Osteoblast (primary cell): ENCODE results near the gene KMT2E. TPM values are rescaled to one million over a fixed set of nuclear protein-coding genes. Genes with fewer than 3 reads are reported as not detected.

ENCODE experiments used
- DNase-seq: peaks from one replicate; pipeline ENCODE4 v3.0.0; 2011; ENCODE audit warnings: low spot score, mixed read lengths; ENCODE audit not compliant: insufficient read length; ENCODE audit errors: missing footprints
- H2AFZ ChIP-seq: 2 replicates; pipeline ENCODE4 v1.6.0; 2011; ENCODE audit warnings: mild to moderate bottlenecking, low read length
- H3K27ac ChIP-seq: 2 replicates; pipeline ENCODE4 v1.5.1; 2011; ENCODE audit warnings: mild to moderate bottlenecking, low read depth, low read length, moderate library complexity
- H3K27me3 ChIP-seq: 2 replicates; pipeline ENCODE4 v1.6.0; 2012; ENCODE audit warnings: mild to moderate bottlenecking, control low read depth, inconsistent platforms, low read length, moderate library complexity; ENCODE audit not compliant: insufficient read depth
- H3K36me3 ChIP-seq: 2 replicates; pipeline ENCODE4 v1.5.1; 2011; ENCODE audit warnings: mild to moderate bottlenecking, low read length, control low read depth, moderate library complexity; ENCODE audit not compliant: insufficient read depth
- H3K4me1 ChIP-seq: 2 replicates; pipeline ENCODE4 v1.5.1; 2011; ENCODE audit warnings: mild to moderate bottlenecking, low read length, control low read depth, moderate library complexity; ENCODE audit not compliant: insufficient read depth
- H3K4me2 ChIP-seq: 2 replicates; pipeline ENCODE4 v1.6.0; 2011; ENCODE audit warnings: mild to moderate bottlenecking, low read length; ENCODE audit not compliant: insufficient read depth
- H3K4me3 ChIP-seq: fragments of 200-600 bp; sonication (generic); 3 replicates; pipeline ENCODE4 v1.5.1; 2012; ENCODE audit warnings: mild to moderate bottlenecking, low read length, inconsistent platforms; ENCODE audit not compliant: insufficient read depth
- H3K79me2 ChIP-seq: 2 replicates; pipeline ENCODE4 v1.6.0; 2012; ENCODE audit warnings: mild to moderate bottlenecking, low read length, control low read depth, inconsistent platforms; ENCODE audit not compliant: insufficient read depth
- H3K9me3 ChIP-seq: 2 replicates; pipeline ENCODE4 v1.5.1; 2011; ENCODE audit warnings: low read depth, low read length, control low read depth
- H4K20me1 ChIP-seq: 2 replicates; pipeline ENCODE4 v1.6.0; 2012; ENCODE audit warnings: mild to moderate bottlenecking, low read length, control low read depth; ENCODE audit not compliant: insufficient read depth
- total RNA-seq: library from RNA; depleted of rRNA; stranded (reverse); fragments of >200 nt; gene quantifications from 2 replicates; pipeline ENCODE4 v1.2.3, GENCODE V29; 2012
- TF ChIP-seq, protein P1 (sequence below): IDR thresholded peaks from 2 replicates; pipeline ENCODE4 v1.5.1; 2011; ENCODE audit warnings: mild to moderate bottlenecking, low read depth, low read length, moderate library complexity; ENCODE audit errors: extremely low read depth

Gene KMT2E
- total RNA-seq, 1 donor, result 124 TPM

DNA sequence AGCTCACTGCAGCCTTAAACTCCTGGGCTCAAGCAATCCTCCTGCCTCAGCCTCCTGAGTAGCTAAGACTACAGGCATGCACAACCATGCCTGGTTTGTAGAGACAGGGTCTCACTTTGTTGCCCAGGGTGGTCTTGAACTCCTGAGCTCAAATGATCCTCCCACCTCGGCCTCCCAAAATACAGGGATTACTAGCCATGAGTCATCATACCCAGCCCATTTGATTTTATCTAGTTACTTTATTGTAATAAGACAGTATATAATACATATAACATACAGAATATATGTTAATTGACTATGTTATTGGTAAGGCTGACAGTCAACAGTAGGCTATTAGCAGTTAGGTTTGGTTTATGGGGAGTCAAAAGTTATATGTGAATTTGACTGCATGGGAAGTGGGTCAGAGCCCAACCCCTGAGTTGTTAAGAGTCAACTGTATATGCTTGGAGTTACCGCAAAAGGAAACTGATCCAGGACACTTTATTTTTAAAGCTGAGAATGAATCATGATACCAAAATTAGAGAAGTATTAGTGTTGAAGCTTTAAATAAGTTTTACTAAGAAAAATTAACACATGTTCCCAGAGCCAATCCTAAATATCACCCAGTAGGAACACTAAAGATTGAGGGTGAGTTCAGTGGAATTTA is 20.7 kb upstream of the KMT2E start:
- no peak overlapping the region for H2AFZ ChIP-seq
- H3K4me1 ChIP-seq, result peaks cover 13% of the 10 kb centered on the region
- DNase-seq, result no peak
- H3K4me2 ChIP-seq, result no peak overlapping the region
- peaks cover 57% of the 10 kb centered on the region for H4K20me1 ChIP-seq
- H3K27me3 ChIP-seq, result no peaks in the 10 kb centered on the region
- TF ChIP-seq, protein P1, sequence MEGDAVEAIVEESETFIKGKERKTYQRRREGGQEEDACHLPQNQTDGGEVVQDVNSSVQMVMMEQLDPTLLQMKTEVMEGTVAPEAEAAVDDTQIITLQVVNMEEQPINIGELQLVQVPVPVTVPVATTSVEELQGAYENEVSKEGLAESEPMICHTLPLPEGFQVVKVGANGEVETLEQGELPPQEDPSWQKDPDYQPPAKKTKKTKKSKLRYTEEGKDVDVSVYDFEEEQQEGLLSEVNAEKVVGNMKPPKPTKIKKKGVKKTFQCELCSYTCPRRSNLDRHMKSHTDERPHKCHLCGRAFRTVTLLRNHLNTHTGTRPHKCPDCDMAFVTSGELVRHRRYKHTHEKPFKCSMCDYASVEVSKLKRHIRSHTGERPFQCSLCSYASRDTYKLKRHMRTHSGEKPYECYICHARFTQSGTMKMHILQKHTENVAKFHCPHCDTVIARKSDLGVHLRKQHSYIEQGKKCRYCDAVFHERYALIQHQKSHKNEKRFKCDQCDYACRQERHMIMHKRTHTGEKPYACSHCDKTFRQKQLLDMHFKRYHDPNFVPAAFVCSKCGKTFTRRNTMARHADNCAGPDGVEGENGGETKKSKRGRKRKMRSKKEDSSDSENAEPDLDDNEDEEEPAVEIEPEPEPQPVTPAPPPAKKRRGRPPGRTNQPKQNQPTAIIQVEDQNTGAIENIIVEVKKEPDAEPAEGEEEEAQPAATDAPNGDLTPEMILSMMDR, result no peak
- peaks cover 11% of the 10 kb centered on the region for H3K36me3 ChIP-seq
- H3K9me3 ChIP-seq, result no peaks in the 10 kb centered on the region
- H3K27ac ChIP-seq, result peak overlapping the region; percentile 37
- H3K4me3 ChIP-seq, result no peak overlapping the region
- H3K79me2 ChIP-seq, result no peaks in the 10 kb centered on the region

DNA sequence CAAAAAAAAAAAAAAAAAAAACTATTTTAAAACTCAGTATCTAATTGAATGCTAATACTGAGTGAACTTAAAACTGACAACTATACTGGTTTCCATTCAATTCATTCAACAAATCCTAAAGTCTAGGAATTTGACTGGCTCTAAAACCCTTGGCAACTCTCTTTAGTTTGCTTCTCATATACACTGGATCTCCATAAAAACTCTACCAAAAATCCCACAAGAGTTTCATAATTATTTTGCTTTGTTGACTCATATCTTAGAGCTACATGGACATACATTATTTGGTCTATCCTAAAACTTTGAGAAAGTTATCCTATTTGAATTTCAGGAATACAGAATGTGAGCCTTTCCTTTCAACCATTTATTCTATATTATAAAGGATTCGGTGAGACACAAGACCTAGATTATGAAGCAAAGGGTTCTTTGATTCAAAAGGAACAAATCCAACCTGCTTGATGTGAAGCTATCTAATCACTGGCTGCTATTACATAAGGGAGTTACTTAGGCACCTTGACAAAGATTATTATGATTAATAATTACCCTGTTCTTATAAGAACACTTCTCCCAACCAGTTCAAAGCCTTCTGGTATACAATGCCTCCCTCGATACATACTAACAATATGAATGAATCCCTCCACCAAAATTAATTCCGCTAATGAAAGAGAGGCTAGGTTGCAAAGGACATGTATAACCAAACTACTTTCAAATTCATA is 15.8 kb upstream of the KMT2E start:
- Histone ChIP-seq H4K20me1 (peaks cover 92% of the 10 kb centered on the region), H3K27ac (no peak overlapping the region), H3K4me3 (no peak overlapping the region), H3K4me2 (no peak overlapping the region), H3K79me2 (no peaks in the 10 kb centered on the region), H3K9me3 (no peaks in the 10 kb centered on the region), H3K27me3 (no peaks in the 10 kb centered on the region), H3K4me1 (peaks cover 31% of the 10 kb centered on the region), H2AFZ (no peak overlapping the region), H3K36me3 (peaks cover 10% of the 10 kb centered on the region)
- DNase-seq, result peak; percentile 79
- TF ChIP-seq, protein P1, result no peak

DNA sequence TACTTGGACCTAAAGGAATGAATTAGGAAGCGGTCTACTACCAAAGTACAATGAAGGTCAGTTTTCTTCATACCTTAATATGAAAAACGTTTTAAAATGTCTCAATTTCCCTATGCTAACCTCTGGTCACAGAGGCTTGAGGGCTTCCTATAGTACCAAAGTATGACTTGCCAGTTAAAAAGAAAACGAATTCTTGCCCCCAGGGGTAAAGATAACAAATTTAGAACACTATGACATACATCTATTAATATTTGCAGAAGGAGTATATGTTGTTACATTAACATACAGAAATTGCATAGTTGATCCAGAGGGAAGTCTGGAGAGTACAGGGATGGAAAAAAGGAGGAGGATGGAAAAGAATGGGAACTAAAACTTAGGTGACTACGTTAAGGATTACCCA is 13.8 kb upstream of the KMT2E start:
- no peak overlapping the region for H3K4me2 ChIP-seq
- no peaks in the 10 kb centered on the region for H3K27me3 ChIP-seq
- no peaks in the 10 kb centered on the region for H3K9me3 ChIP-seq
- peak overlapping the region; percentile 27 for H3K27ac ChIP-seq
- peak; percentile 36 for DNase-seq
- no peak overlapping the region for H2AFZ ChIP-seq
- TF ChIP-seq, protein P1, result no peak
- H3K4me3 ChIP-seq, result no peak overlapping the region
- H3K4me1 ChIP-seq, result peaks cover 39% of the 10 kb centered on the region
- H3K79me2 ChIP-seq, result peaks cover 15% of the 10 kb centered on the region
- H3K36me3 ChIP-seq, result peaks cover 12% of the 10 kb centered on the region
- H4K20me1 ChIP-seq, result peaks cover 89% of the 10 kb centered on the region

DNA sequence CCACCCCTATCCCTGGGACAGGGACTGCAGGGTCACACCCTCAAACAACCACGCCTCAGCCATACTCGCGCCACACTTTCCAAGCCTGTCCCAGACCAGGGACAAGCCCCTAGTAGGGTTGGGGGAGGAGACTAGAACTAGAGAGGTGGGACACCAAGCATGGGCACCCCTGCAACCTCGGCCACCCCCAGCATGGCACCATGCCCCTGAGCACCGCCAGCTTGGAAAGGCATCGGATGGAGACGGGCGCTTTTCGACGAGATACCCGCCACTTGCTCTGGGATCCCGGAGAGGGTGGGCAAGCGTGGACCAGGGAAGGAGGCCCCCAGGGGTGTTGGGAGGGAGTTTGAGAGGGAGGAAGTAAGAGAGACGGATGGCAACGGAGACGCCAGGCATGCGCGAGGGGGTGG is 13.1 kb upstream of the KMT2E start:
- Histone ChIP-seq H3K4me2 (no peak overlapping the region), H3K27ac (no peak overlapping the region), H3K4me3 (no peak overlapping the region), H3K4me1 (peaks cover 34% of the 10 kb centered on the region), H3K27me3 (no peaks in the 10 kb centered on the region), H4K20me1 (peaks cover 83% of the 10 kb centered on the region), H2AFZ (no peak overlapping the region), H3K36me3 (peaks cover 14% of the 10 kb centered on the region), H3K9me3 (no peaks in the 10 kb centered on the region), H3K79me2 (peaks cover 22% of the 10 kb centered on the region)
- TF ChIP-seq, protein P1, result no peak
- DNase-seq, result no peak
